CD14-positive monocyte (primary cell): ENCODE measurements around the gene ACAA1. TPM values are rescaled to one million over a fixed set of nuclear protein-coding genes. Genes with fewer than 3 reads are reported as not detected.

Experiments
- DNase-seq, 3 donors: peaks; one replicate each; pipeline ENCODE4 v3.0.0-alpha.2; 2011 to 2022
- H2AFZ ChIP-seq: 2 replicates; pipeline ENCODE4 v1.6.0; 2012; ENCODE audit warnings: mild to moderate bottlenecking, low read depth, low read length, inconsistent platforms; ENCODE audit not compliant: insufficient read depth, poor library complexity, severe bottlenecking
- H3K27ac ChIP-seq, 2 donors: 1 replicate in 1 of 2; 2 replicates in 1 of 2; pipeline ENCODE4 v1.5.1; 2012 to 2013; ENCODE audit warnings: low read length in 2 of 2, control low read depth in 1 of 2, inconsistent platforms in 1 of 2, low read depth in 1 of 2, mild to moderate bottlenecking in 1 of 2
- H3K27me3 ChIP-seq, 2 donors: one replicate each; pipeline versions ENCODE4 v1.6.0 to v1.6.1; 2011 to 2013; ENCODE audit warnings: low read length in 2 of 2; ENCODE audit not compliant: control insufficient read depth in 2 of 2, insufficient read depth in 2 of 2
- H3K36me3 ChIP-seq, 2 donors: replicated peaks in 1 of 2; 1 replicate in 1 of 2; 2 replicates in 1 of 2; pipeline versions ENCODE4 v1.5.1 to v1.6.1; 2012 to 2013; ENCODE audit warnings: low read length in 2 of 2, control low read depth in 1 of 2, inconsistent platforms in 1 of 2, mild to moderate bottlenecking in 1 of 2; ENCODE audit not compliant: insufficient read depth in 2 of 2, control insufficient read depth in 1 of 2
- H3K4me1 ChIP-seq, 2 donors: 1 replicate in 1 of 2; 2 replicates in 1 of 2; pipeline versions ENCODE4 v1.5.1 to v1.6.1; 2012 to 2013; ENCODE audit warnings: low read length in 2 of 2, control low read depth in 1 of 2, inconsistent platforms in 1 of 2, mild to moderate bottlenecking in 1 of 2, moderate library complexity in 1 of 2; ENCODE audit not compliant: insufficient read depth in 2 of 2, control insufficient read depth in 1 of 2
- H3K4me2 ChIP-seq: replicated peaks from 2 replicates; pipeline ENCODE3; 2012; ENCODE audit warnings: low read length, moderate library complexity, mild to moderate bottlenecking; ENCODE audit not compliant: poor library complexity, severe bottlenecking; ENCODE audit errors: extremely low read depth
- H3K4me3 ChIP-seq, 3 experiments: fragments of 200-600 bp in 1 of 3; sonication (generic) in 1 of 3; replicated peaks in 1 of 3; 1 replicate in 2 of 3; 2 replicates in 1 of 3; pipeline ENCODE4 v1.5.1; 2011 to 2013; ENCODE audit warnings: low read length in 3 of 3, mild to moderate bottlenecking in 3 of 3, control low read depth in 2 of 3, low read depth in 2 of 3, inconsistent platforms in 1 of 3, moderate library complexity in 1 of 3
- H3K79me2 ChIP-seq: 2 replicates; pipeline ENCODE4 v1.6.0; 2012; ENCODE audit warnings: mild to moderate bottlenecking, control low read depth, inconsistent platforms, low read length, moderate library complexity; ENCODE audit not compliant: insufficient read depth
- H3K9ac ChIP-seq: 2 replicates; pipeline ENCODE4 v1.6.0; 2017; ENCODE audit warnings: low read length, mild to moderate bottlenecking; ENCODE audit not compliant: insufficient read depth, poor library complexity, severe bottlenecking
- H3K9me3 ChIP-seq, 2 donors: replicated peaks in 1 of 2; 1 replicate in 1 of 2; 2 replicates in 1 of 2; pipeline versions ENCODE4 v1.5.1 to v1.6.1; 2012 to 2013; ENCODE audit warnings: low read length in 2 of 2, control low read depth in 1 of 2; ENCODE audit not compliant: control insufficient read depth in 1 of 2, insufficient read depth in 1 of 2
- H4K20me1 ChIP-seq: 2 replicates; pipeline ENCODE4 v1.6.0; 2012; ENCODE audit warnings: mild to moderate bottlenecking, low read length, control low read depth, moderate library complexity; ENCODE audit not compliant: insufficient read depth
- H3K27ac Mint-ChIP-seq, 7 donors: one replicate each; pipeline ENCODE4 v1.8.0; 2020; ENCODE audit warnings: mild to moderate bottlenecking in 7 of 7, mixed read lengths in 7 of 7, moderate library complexity in 6 of 7, inconsistent platforms in 2 of 7
- H3K27me3 Mint-ChIP-seq, 3 donors: one replicate each; pipeline ENCODE4 v1.8.0; 2021 to 2022; ENCODE audit warnings: low read depth in 3 of 3, mild to moderate bottlenecking in 3 of 3, mixed read lengths in 3 of 3, moderate library complexity in 3 of 3, inconsistent platforms in 1 of 3
- H3K36me3 Mint-ChIP-seq, 2 donors: one replicate each; pipeline ENCODE4 v1.8.0; 2020; ENCODE audit warnings: mixed read lengths in 2 of 2, inconsistent platforms in 1 of 2, mild to moderate bottlenecking in 1 of 2
- H3K4me1 Mint-ChIP-seq: one replicate; pipeline ENCODE4 v1.8.0; 2020; ENCODE audit warnings: mild to moderate bottlenecking, mixed read lengths
- H3K4me3 Mint-ChIP-seq, 2 donors: one replicate each; pipeline ENCODE4 v1.8.0; 2020; ENCODE audit warnings: mild to moderate bottlenecking in 2 of 2, mixed read lengths in 2 of 2, moderate library complexity in 1 of 2
- H3K9me3 Mint-ChIP-seq, 7 donors: one replicate each; pipeline ENCODE4 v1.8.0; 2020 to 2022; ENCODE audit warnings: mixed read lengths in 7 of 7, mild to moderate bottlenecking in 6 of 7, moderate library complexity in 6 of 7, inconsistent platforms in 2 of 7
- WGBS: methylation state at CpG from one replicate; pipeline ENCODE4 v1.1.5; 2013; ENCODE audit warnings: missing lambda C conversion rate; ENCODE audit not compliant: insufficient coverage; 5-methylcytosine and 5-hydroxymethylcytosine counted together
- intact Hi-C, 2 donors: fragments of 100-400 bp; cut with micrococcal nuclease; formaldehyde crosslinking; loops; one replicate each; pipeline versions ENCODE4 v1.15.0 to v1.15.1; 2023
- polyA plus RNA-seq, 3 donors: library from polyadenylated mRNA; depleted of rRNA in 1 of 3; unstranded in 2 of 3; stranded (reverse) in 1 of 3; fragments of 300-500 nt in 2 of 3; fragments of >200 nt in 1 of 3; fragmentation: Illumina TruSeq in 2 of 3; gene quantifications; 1 replicate in 2 of 3; 2 replicates in 1 of 3; pipeline ENCODE4 v1.2.3, GENCODE V29; 2012 to 2021
- TF ChIP-seq, protein P1 (sequence below): fragments of 200-600 bp; IDR thresholded peaks from one replicate; pipeline ENCODE4 v1.8.0; 2022; ENCODE audit warnings: antibody characterized with exemption, mild to moderate bottlenecking

The ACAA1 gene
- polyA plus RNA-seq, 3 donors = 123 to 268 (median 133) TPM

DNA sequence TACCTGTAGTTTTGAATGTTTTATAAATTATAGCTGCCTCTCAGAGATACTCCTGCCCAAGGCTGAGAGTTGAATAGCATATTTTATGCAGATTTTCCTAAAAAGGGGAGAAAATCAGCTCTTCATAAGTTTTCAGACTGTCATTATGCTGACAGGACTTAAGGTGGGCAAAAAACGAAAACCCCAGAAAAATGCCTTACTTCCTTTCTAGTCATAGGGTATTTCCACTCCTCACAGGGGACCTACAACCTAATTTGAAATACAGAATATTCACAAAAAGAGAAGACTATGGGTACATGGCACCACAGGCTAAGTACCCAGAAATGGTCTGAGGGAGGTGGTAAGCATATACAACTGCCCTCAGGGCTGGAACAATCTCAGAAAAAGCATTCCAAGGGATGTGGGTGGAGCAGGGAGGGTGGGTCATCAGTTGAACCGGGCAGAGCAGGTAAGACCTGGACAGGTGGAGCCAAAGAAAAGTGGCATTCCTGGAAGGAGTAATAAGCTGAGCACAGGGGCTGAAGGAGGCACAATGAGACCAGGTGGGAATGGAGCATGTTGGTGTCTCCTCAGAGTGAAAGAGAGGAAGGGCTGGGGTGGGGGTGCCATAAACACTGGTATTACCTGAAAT lies 17.8 kb upstream of the ACAA1 start:
- Histone ChIP-seq H3K79me2 (no peaks in the 10 kb centered on the region), H3K4me3 (no peak overlapping the region), H3K4me1 (peaks cover 67% of the 10 kb centered on the region in 2 donors), H3K27me3 (no peaks in the 10 kb centered on the region), H4K20me1 (no peaks in the 10 kb centered on the region), H3K9ac (peak overlapping the region; percentile 16), H2AFZ (no peak overlapping the region), H3K36me3 (no peaks in the 10 kb centered on the region), H3K9me3 (no peaks in the 10 kb centered on the region), H3K27ac (peak overlapping the region in 1 of 2 donors; percentile 95), H3K4me2 (no peak overlapping the region)
- H3K36me3 Mint-ChIP-seq = peaks cover 4 to 12% of the 10 kb centered on the region in 2 donors
- whole genome bisulfite sequencing = 80% methylated on average over 2 of the region's 2 CpGs
- peaks cover 0 to 4% (median 3%) of the 10 kb centered on the region in 7 donors for H3K9me3 Mint-ChIP-seq
- intact Hi-C loops = loop anchor here in 1 of 2 donors (1.0 kb wide), 1 partner anchor 10 kb away; no protein-coding TSS in a partner anchor
- peak in 1 of 3 donors; percentile 76 for DNase-seq
- H3K27ac Mint-ChIP-seq = peak overlapping the region; percentile 82 to 99 (median 97)
- H3K27me3 Mint-ChIP-seq = no peaks in the 10 kb centered on the region
- TF ChIP-seq, protein P1, sequence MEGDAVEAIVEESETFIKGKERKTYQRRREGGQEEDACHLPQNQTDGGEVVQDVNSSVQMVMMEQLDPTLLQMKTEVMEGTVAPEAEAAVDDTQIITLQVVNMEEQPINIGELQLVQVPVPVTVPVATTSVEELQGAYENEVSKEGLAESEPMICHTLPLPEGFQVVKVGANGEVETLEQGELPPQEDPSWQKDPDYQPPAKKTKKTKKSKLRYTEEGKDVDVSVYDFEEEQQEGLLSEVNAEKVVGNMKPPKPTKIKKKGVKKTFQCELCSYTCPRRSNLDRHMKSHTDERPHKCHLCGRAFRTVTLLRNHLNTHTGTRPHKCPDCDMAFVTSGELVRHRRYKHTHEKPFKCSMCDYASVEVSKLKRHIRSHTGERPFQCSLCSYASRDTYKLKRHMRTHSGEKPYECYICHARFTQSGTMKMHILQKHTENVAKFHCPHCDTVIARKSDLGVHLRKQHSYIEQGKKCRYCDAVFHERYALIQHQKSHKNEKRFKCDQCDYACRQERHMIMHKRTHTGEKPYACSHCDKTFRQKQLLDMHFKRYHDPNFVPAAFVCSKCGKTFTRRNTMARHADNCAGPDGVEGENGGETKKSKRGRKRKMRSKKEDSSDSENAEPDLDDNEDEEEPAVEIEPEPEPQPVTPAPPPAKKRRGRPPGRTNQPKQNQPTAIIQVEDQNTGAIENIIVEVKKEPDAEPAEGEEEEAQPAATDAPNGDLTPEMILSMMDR = no peak
- H3K4me1 Mint-ChIP-seq = peaks cover 64% of the 10 kb centered on the region
- H3K4me3 Mint-ChIP-seq = no peak overlapping the region

DNA sequence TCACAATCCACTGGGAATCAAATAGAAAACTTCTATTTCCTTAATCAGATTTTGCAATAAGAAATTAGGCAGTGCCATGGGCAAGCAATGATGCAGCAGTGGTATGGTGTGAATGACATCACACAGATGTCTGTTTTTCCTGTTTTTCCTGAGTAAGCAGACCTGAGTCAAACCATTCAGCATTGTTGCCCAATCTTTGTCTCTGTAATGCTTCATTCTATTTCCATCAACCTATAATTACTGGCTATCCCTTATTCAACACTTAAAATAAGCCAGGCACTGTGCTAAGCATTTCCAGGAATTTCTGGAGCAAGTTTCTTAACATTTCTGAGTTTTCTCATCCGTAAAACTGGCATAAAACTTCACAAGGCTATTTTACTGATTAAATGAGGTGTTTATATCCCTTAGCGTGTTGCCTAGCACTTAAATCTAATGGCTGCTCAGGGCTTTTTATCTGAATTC lies 17.1 kb upstream of the ACAA1 start:
- Histone ChIP-seq H3K4me1 (peaks cover 73 to 74% of the 10 kb centered on the region in 2 donors), H3K9me3 (no peaks in the 10 kb centered on the region), H3K27me3 (no peaks in the 10 kb centered on the region), H3K27ac (peak overlapping the region in 1 of 2 donors; percentile 95), H4K20me1 (no peaks in the 10 kb centered on the region), H3K4me3 (no peak overlapping the region), H3K79me2 (no peaks in the 10 kb centered on the region), H2AFZ (no peak overlapping the region), H3K9ac (peak overlapping the region; percentile 16), H3K4me2 (no peak overlapping the region), H3K36me3 (no peaks in the 10 kb centered on the region)
- Mint-ChIP-seq H3K9me3 (peaks cover 0 to 4% (median 3%) of the 10 kb centered on the region in 7 donors), H3K4me1 (peaks cover 71% of the 10 kb centered on the region), H3K27me3 (no peaks in the 10 kb centered on the region), H3K4me3 (no peak overlapping the region), H3K36me3 (peaks cover 4 to 12% of the 10 kb centered on the region in 2 donors), H3K27ac (peak overlapping the region; percentile 97 to 99 (median 98))
- TF ChIP-seq, protein P1 = no peak
- intact Hi-C loops = loop anchor here in 1 of 2 donors (1.0 kb wide), 1 partner anchor 10 kb away; no protein-coding TSS in a partner anchor
- peak; percentile 87 to 98 (median 97) for DNase-seq
- WGBS = no CpG with 5 or more reads among the region's 2 CpGs
